GM18858 (cell line): ENCODE measurements around the gene CATSPERD.

Experiments
- ATAC-seq: cut with Tn5 transposase; IDR thresholded peaks from one replicate; pipeline ENCODE4 v1.9.1; 2021; ENCODE audit not compliant: unreplicated experiment

CATSPERD gene, protein sequence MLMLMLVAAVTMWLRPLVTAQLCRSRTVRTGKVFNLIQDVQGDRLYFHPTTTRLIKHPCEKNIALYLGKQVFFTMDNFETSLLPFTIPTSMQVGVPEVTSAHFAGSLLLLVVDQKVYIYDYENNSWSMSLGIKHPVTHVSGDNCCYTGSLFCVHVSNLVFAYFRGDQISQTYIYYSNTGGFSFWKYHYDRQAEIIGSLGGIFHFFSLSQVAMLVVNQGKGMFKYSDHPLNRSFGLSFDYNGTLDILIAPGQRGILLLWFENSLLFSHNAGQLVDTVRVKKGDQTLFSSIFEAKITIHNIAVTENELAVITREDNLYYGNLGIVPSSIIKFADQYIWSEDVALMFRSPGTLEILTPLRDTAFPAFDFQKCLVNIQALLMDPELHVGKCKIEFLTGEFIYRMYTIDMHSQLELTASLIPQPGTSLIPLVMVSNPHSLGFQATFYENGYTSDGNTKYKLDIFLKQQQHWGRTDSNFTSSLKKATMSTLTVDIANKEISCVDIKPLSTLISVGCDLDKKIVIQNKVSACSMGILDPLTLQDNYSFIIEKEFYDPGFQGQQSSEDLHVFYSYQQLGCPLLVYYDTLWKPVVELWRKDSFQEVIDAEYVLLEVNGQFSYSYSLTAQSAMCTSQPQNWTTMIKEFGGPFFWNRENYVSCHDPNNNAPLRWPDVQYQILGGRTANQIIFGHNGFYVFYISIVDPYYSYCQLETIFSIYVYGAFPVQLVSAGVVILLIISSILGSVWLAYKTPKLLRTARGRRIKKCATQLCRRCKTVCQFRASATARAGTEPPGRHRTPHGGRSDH

DNA sequence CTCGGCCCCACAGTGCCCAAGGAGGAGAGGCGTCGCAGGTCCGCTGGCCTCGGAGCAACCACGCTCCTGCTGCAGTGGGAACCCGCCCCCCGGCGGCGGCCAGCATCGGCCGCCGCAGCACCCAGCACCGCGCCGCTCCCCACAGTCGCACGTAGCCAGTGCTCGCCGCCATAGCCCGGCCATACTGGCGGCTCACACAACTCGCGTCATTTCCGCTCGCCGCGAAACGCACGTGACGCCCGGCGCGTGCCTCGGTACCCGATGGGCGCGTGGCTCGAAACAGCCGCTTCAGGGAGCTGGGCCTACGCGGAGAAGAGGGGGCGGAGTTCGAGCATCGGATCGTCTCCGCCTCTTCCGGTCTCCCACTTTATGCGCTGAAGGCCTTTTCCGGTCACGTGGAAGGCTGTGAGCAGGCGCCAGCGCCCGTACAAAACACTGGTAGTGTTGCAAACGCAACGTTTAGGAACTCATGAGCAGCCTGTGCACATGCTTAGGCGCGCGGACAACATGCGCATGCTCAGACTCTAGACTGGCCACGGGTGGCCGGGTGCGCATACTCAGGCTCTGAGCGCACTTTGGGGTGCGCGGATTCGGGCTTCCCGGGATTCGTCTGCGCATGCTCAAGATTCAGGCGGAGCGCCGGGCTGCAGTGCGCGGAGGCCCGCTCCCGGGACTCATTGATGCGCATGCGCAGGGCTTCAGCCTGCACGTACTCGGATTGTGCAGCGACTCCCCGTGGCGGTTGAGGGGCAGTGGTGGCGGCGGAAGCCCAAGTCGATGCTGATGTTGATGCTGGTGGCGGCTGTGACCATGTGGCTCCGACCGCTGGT, at the start of gene CATSPERD, which contains the start of gene LONP1:
Gene CATSPERD, plus strand, starts transcription at position 677 of the 830 bp plus-strand sequence. Its CDS starts 101 bp downstream, at position 778.
Gene LONP1, minus strand, starts transcription at position 186 of the 830 bp plus-strand sequence. Its CDS starts 14 bp downstream, at position 172.
- ATAC-seq: peak; percentile 71

DNA sequence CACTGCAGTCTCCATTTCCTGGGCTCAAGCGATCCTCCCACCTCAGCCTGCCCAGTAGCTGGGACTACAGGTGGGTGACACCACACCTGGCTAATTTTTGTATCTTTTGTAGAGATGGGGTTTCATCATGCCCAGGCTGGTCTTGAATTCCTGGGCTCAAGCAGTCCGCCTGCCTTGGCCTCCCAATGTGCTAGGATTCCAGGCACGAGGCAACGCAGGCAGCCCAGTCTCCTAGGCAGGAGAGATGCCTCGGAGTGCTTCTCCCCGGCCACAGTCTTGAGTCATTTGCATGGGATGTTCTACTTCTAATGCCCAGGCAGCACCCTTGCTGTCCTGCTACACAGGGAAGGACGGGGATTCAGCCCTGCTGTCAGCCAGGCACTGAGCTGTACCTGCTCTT, 48.8 kb upstream of the CATSPERD start:
- no peak for ATAC-seq

DNA sequence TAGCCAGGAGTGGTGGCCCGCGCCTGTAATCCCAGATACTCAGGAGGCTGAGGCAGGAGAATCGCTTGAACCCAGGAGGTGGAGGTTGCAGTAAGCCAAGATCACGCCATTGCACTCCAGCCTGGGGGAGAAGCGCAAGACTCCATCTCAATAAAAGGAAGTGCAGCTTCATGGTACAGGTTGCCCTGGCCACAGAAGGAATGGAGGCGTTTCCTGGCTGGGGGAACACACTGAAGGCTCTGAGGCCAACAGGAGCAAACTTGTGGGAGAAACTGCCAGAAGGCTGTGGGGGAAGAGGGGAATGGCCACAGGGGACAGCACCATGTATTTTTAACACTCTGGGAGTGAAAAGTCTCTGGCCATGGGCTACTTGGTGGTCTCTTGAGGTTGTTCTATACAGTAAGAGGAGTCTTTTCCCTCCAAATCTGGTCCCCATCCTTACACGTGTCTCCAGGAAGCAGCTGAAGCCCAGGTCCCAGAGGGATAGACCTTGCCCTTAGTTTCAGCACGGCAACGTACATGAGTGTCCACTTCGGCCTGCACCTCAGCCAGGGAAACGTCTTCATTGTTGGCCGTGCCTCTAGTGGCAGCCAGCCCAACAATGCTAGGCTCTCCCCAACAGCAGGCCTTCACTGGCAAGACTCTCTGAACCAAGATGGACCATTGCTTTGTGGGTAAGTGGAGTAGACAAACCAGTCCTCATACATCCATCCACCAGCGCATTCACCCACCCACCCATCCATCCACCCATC, 47.6 kb upstream of the CATSPERD start:
- no peak for ATAC-seq

DNA sequence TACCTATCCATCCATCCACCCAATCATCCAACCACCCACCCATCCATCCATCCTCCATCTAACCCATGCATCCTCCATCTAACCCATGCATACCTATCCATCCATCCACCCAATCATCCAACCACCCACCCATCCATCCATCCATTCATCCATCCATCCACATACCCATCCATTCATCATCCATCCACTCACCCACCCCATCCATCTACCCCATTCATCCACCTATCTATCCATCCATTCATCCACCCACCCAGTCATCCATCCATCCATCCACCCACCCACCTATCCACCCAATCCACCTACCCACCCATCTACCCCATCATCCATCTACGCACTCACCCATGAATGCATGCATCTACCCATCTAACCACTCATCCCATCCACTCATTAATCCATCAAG, 46.7 kb upstream of the CATSPERD start:
- ATAC-seq: no peak

DNA sequence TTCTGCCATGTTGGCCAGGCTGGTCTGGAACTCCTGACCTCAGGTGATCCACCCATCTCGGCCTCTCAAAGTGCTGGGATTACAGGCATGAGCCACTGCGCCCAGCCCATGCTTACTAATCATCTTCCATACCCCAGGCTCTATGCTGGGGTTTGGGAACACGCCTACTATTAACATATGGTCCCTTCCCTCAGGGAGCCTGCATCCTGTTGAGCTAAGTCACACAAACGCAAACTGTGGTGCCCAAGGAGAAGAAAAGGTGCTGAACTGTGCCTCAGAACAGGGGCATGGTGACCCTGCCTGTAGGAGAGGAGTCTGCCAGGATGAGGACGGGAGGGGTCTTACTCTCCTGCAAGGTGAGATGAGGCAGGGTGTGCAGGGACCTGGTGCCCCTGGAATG, 45.7 kb upstream of the CATSPERD start:
- no peak for ATAC-seq

DNA sequence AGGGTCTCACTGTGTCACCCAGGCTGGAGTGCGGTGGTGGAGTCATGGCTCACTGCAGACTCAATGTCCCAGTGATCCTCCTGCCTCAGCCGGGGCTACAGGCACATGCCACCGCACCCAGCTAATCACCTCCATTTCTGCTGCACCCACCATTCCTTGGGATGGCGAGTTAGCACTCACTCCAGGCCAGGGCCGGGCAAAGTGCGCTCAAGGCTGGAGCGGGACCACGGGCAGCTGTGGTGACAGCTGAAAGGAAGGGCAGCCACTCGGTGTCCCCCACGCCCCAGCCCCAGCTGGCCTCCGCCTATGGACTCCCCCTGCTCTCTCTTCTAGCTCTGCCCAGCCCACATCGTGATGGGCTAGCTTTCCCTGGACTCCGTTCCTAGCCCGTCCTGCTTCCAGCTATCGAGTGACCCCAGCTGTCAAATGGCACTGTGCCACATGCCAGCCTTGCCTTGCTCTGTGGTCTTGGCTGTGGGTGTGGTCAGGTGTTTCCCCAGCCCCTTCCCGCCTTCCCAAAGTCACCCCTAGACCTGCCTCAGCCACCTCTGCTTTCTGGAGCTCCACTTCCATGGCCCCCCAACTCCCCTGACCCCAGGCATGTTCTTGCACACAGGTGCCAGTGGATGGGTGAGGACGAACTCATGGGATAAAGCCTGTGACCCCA, 44.2 kb upstream of the CATSPERD start:
- no peak for ATAC-seq

DNA sequence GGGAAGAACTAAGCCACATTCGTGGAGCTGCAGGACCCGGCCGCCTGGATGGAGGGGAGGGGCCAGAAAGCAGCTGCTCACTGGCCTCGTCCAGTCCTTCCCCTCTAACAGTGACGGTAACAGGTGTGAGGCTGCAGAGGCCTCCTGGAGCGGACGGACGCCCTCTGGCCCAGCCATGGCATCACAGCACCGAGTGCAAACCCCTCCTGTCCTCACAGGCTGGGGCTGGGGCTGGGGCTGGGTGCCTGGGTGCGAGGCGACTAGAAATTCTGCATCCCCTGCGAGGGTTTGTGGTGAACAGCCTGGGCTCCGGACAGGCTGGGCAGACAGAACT, 43.7 kb upstream of the CATSPERD start:
- no peak for ATAC-seq

DNA sequence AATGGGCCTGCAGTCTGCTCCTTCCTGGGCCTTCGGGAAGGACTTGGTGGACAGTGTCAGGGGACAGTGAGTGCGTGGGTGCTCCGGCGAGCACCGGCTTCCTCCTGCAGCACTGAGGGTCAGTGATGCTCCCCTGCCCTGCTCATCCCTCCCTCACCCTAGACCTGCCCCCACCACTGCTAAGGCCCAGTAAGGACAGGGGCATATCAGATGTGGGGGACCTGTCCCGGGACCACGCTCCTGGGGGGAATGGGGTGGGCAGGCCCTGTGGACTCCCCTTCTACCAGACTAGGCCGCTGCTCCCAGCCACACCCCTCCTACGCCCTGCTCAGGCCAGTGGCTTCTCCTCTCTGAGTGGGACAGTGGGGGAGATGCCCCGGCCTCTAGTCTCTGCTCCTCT, 43.3 kb upstream of the CATSPERD start:
- no peak for ATAC-seq

DNA sequence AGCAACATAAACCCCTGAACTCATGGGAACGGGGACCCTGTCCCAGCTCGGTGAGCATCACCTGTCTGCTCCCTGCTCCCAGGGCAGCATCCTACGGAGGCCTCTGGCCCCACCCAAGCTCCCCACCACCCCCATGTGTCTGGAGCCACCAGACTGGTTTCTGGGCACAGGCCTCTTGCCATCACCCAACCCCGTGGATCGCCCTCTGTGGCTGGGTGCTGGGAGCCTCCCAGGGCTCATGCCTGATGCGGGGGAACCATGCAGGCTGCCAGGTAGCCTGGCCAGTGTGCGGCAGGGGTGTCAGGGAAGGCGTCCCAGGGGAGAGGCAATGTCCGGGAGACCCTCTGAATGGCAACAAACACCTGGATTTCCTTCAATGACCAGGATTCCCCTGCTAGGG, 42.9 kb upstream of the CATSPERD start:
- no peak for ATAC-seq

DNA sequence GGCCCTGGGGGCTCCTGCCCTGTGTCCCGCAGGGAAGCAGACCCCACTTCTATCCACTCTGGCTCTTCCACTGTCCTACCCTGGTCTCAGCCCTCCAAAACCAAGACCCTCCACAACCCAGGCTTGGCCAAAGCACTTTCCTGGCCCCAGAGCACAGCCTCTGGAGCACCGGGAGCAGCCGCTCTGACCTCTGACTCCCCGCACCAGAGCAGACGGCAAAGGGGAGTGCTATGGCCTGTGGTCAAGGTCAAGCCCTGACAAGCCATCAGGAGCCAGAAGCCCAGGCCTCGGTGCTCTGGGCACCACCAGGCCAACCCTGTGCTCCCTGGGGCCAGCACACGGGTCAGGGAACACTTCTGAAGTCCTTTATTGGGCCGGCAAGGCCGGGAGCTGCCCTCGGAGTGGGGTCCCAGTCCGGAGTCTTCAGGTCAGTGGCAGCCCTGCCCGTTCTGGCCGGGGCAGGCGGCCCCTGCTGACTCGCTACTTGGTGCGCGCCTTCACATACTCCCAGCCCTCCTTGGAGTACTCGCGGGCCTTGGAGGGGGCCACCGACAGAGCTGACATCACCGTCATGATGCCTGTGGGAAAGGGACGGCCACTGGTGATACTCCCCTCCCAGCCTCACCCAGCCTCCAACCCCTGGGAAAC, 42.2 kb upstream of the CATSPERD start:
- ATAC-seq: no peak

DNA sequence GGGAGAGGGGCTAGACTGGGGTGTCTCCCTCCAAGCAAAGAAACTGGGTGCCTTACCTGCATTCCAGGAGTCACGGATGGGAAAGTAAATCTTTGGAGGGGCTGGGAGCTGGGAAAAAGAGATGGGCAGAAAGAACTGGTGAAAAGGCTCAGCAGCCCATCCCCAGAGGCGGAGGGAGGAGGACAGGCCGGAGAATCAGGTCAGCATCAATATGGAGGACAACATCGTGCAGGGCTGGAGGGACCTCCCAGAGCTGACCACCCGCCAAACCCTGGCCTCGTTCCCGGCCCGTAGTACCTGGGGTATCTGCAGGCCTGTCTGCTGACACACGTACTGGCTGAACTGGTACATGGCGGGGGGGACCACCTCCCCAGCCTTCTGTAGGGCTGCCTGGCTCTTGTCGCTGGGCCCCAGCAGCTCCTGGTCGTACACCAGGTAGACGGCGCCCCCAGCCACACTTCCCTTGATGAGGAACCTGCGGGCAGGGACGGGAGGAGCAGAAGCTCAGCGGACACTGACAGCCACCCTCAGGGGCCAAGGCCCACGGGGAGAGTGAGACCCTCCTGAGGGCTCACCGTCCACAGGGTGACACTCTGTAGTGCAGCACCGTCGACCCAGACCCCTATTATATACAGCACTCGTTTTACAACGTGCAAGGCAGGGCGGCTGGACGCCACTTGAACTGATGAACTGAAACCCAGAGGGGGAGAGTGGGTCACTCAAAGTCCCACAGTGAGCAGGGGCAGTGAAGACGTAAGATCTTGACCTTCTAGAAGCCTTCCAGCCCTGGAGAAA, 41.0 kb upstream of the CATSPERD start:
- ATAC-seq: no peak

DNA sequence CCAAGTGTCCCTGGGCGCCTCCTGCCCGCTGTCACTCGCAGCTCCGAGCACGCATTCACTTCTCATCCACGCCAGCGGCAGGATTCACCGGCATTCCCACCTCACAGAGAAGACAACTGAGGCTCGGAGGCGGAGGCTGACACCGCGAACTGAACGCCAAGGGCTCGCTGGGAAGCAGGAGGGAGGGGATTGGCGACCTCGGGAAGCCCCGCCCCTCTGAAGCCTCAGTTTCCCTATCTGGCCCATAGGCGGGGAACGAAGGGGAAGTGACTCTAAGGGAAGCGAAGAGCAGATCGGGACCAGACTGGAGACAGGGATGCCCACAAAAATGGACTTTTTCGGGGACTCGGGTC, 40.4 kb upstream of the CATSPERD start:
- no peak for ATAC-seq

DNA sequence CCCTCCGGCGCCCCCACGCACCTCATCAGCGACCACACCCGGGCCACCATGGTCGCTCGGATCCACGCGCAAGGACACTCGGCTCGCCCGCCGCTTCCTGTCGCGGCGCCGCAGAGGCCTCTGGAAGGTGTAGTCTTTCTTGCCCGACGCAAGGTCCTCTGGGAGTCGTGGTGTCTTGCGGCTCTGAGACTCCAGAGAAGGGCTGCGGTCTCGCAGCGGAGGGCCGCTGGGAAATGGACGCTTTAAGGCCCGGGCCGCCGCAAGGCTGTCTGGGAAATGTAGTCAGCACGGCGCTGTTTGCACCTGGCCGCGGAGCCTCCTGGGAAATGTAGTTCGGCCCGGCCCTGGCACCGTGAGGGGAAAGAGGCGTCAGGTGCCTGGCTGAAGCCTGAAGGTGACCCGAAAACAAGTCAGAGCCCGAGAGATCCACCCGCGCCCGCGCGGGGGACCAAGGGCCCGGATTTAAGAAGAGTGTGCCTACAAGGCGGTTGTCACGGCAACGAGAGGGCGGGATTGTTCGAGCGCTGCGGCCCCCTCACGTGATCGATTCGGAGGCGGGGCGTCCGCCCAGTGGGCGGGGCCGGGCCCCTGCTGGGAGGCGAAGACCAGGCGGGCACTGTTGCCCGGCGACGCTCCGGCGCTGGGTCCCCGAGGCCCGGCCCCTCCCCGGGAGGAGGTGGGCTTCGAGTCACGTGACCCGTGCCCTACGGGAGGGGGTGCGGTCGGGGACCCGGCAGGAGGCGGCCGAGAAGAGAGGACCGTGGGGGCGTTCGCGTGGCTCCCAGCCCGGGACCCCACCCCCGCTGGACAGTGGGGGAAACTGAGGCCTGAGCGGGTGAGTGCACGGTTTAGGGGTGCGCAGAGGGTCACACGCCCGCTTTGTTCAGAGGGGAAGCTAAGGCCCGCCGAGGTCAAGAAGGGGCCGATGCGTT, 39.7 kb upstream of the CATSPERD start, which contains the start of the genes HSD11B1L and MICOS13:
Gene HSD11B1L, plus strand, starts transcription at position 591 of the 932 bp plus-strand sequence. CDS start 3,806 bp downstream, outside the sequence.
Gene MICOS13, minus strand, starts transcription at position 80 of the 932 bp plus-strand sequence. Its CDS starts 30 bp downstream, at position 50.
- ATAC-seq: peak; percentile 82

DNA sequence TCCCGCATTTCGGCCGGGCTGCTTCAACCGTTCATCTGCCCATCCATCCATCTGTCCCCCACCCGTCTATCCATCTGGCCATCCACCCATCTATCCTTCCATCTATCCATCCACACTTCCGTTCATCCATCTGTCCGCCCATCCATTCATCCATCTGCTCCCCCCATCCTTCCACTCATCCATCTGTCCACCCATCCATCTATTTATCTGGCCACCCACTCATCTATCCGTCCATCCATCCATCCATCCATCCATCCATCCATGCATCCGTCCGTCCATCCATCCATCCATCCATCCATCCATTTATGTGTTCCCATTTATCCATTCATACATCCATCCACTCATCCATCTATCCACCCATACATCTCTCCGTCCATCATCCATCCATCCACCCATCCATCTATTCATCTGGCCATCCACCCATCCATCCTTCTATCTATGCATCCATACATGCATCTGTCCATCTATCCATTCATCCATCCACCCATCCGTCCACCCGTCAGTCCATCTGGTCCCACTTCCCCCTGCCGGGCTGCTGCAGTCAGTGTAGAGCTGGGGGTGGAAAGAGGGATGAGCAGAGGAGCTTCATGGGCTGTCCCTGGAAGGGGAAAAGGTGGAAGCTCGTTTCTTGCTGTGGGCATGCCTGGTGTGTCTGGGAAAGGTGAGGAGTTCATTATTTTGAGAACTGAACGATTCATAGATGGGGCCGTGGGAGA, 38.9 kb upstream of the CATSPERD start:
- no peak for ATAC-seq

DNA sequence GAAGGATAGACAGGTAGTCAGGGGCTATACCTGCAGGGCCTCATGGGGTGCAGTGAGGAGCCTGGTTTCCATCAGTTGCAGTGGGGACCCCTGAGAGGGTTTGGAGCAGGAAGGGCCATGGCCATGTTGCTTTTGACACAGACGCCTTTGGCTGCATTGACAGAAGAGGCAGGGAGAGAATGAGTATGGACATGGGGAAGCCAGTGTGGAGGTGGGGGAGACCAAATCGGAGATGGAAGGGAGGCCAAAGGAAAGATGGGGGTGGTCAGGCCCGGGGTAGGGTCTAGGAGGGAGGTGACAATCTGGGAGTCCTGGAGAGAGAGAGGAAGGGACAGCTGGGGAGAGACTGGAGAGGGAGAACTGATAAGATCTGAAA, 38.3 kb upstream of the CATSPERD start:
- no peak for ATAC-seq

DNA sequence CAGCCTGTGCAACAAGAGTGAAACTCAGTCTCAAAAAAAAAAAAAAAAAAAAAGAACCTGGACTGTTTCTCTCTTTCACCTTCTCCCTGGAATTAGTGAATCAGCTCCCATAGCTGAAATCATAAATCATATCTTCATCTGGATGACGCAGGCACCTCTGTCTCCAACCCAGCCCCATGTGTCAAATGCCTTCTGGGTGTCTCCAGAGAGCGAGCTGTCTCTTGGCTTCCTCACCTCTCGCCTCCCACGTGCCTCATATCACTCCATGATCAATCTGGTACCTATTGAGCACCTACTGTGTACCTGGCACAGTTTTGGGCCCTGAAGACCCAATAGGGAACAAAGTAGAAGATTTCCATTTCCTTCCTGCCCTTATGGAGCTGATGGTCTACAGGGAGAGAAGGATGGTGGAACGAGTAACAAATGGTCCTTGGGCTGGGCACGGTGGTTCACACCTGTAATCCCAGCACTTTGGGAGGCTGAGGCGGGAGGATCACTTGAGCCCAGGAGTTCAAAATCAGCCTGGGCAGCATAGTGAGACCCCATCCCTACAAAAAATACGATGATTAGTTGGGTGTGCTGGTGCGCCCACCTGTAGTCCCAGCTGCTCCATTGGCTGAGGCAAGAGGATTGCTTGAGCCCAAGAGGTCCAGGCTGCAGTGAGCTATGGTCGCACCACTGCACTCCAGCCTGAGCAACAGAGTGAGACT, 37.1 kb upstream of the CATSPERD start:
- no peak for ATAC-seq
